Stomach (tissue), 4 donors: ENCODE data around the gene FAAP100.

Source experiments
- EP300 ChIP-seq: sonication (generic); formaldehyde crosslinking; IDR thresholded peaks from one replicate; pipeline ENCODE4 v1.6.1; 2017; ENCODE audit warnings: antibody characterized with exemption
- TF ChIP-seq, protein P1 (sequence below), 7 experiments: fragments of 450-650 bp in 4 of 7; fragments of 200-600 bp in 3 of 7; sonication (generic) in 3 of 7; IDR thresholded peaks; one replicate each; pipeline ENCODE4 v1.5.1; 2016 to 2019; ENCODE audit warnings: antibody characterized with exemption in 7 of 7, control low read depth in 2 of 7, mild to moderate bottlenecking in 1 of 7

DNA sequence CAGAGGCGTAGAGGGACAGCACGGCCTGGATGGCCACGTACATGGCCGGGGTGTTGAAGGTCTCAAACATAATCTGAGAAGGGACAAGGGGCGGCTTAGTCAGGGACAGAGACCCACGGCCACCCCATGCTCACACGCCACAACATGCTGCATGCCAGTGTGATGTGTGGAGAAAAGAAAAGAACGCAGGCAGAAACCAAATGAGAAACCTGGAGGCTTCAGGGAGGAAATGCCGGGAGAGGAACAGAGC is 40.7 kb downstream of the FAAP100 start:
- TF ChIP-seq, protein P1, sequence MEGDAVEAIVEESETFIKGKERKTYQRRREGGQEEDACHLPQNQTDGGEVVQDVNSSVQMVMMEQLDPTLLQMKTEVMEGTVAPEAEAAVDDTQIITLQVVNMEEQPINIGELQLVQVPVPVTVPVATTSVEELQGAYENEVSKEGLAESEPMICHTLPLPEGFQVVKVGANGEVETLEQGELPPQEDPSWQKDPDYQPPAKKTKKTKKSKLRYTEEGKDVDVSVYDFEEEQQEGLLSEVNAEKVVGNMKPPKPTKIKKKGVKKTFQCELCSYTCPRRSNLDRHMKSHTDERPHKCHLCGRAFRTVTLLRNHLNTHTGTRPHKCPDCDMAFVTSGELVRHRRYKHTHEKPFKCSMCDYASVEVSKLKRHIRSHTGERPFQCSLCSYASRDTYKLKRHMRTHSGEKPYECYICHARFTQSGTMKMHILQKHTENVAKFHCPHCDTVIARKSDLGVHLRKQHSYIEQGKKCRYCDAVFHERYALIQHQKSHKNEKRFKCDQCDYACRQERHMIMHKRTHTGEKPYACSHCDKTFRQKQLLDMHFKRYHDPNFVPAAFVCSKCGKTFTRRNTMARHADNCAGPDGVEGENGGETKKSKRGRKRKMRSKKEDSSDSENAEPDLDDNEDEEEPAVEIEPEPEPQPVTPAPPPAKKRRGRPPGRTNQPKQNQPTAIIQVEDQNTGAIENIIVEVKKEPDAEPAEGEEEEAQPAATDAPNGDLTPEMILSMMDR (IDR thresholded peaks at IDR 0.05): no peak
- no peak for TF ChIP-seq EP300
